Motor neuron (in vitro differentiated cells): ENCODE data around the gene BEAN1. TPM values are rescaled to one million over a fixed set of nuclear protein-coding genes. Genes with fewer than 3 reads are reported as not detected.
A peak's percentile ranks its signal among the peaks of the same experiment; 100 is the strongest.
"Not testable (repeated sequence)": the region's sequence is repeated elsewhere in the genome, so short reads cannot be mapped to it uniquely, and the experiment has no call there.

Source experiments
- ATAC-seq, 8 experiments: fragments of 200-7000 bp; cut with Tn5 transposase; replicated peaks in 6 of 8; 2 replicates each; pipeline ENCODE4 v1.8.0; 2021; ENCODE audit warnings: mild to moderate bottlenecking in 8 of 8, moderate library complexity in 8 of 8
- H3K27ac ChIP-seq, 2 donors: fragments of 250-450 bp; sonication (Bioruptor Pico); 2 replicates each; pipeline ENCODE4 v1.9.0; 2021; ENCODE audit warnings: antibody characterized with exemption in 2 of 2, mild to moderate bottlenecking in 2 of 2, moderate library complexity in 1 of 2
- H3K4me1 ChIP-seq, 2 donors: fragments of 250-450 bp; sonication (Bioruptor Pico); replicated peaks in 1 of 2; 2 replicates each; pipeline ENCODE4 v1.6.1; 2021; ENCODE audit warnings: antibody characterized with exemption in 2 of 2, mild to moderate bottlenecking in 2 of 2, moderate library complexity in 1 of 2
- H3K4me3 ChIP-seq, 5 donors: fragments of 250-450 bp; sonication (Bioruptor Pico); 2 replicates each; pipeline ENCODE4 v1.9.0; 2021; ENCODE audit warnings: antibody characterized with exemption in 5 of 5, mild to moderate bottlenecking in 5 of 5, moderate library complexity in 4 of 5
- WGBS, 10 experiments: fragments of 450-650 bp; shearing (Covaris generic); methylation state at CpG; one replicate each; pipeline ENCODE4 v1.0.0; 2022; 5-methylcytosine and 5-hydroxymethylcytosine counted together
- in situ Hi-C, 9 experiments: fragments of 400-800 bp; cut with MboI; loops; one replicate each; pipeline ENCODE4 v1.15.0; 2021; ENCODE audit warnings: low sequenced_read_pairs in 9 of 9, low pct_unique_long_range_greater_than_20kb in 2 of 9; ENCODE audit not compliant: unreplicated experiment in 9 of 9
- total RNA-seq, 8 experiments: library from RNA; unstranded; fragments of 300-600 nt; gene quantifications; 2 replicates each; pipeline versions ENCODE4 v1.2.3 to v1.2.4, GENCODE V29; 2022

The BEAN1 gene
- total RNA-seq, 8 experiments from 2014 or later: 1.5 to 11.5 (median 3.3) TPM

- no peak overlapping the region for H3K27ac ChIP-seq
- peaks cover 0 to 3% of the 10 kb centered on the region in 2 donors for H3K4me1 ChIP-seq
- in situ Hi-C loops: no loop called here
- ATAC-seq: no peak
- H3K4me3 ChIP-seq: no peak overlapping the region
- WGBS, 10 experiments: 80 to 100% (median 100%) methylated on average over 1 to 2 of the region's 5 CpGs; no CpG with 5 or more reads in 7 of the 10 experiments
Measured at GRCh38 chr16:66458292-66458691, 31.2 kb downstream of the BEAN1 start.

- 60 to 92% (median 74%) methylated on average over 1 to 6 of the region's 7 CpGs; no CpG with 5 or more reads in 5 of the 10 experiments for WGBS, 10 experiments
- in situ Hi-C loops: no loop called here
- Histone ChIP-seq H3K4me3 (no peak overlapping the region), H3K4me1 (peaks cover 0 to 3% of the 10 kb centered on the region in 2 donors), H3K27ac (no peak overlapping the region)
- no peak for ATAC-seq
Measured at GRCh38 chr16:66458853-66459252, 31.8 kb downstream of the BEAN1 start.

GRCh38 chr16:66459878-66460277, 32.8 kb downstream of the BEAN1 start:
- no peak overlapping the region for H3K27ac ChIP-seq
- 27 to 40% (median 38%) methylated on average over 1 to 5 of the region's 5 CpGs; no CpG with 5 or more reads in 4 of the 10 experiments for WGBS, 10 experiments
- H3K4me3 ChIP-seq: no peak overlapping the region
- peak; percentile 65 to 96 (median 78) for ATAC-seq
- H3K4me1 ChIP-seq: peaks cover 0 to 3% of the 10 kb centered on the region in 2 donors
- in situ Hi-C loops: no loop called here

GRCh38 chr16:66460703-66461102, 33.6 kb downstream of the BEAN1 start:
- no peak for ATAC-seq
- no peak overlapping the region for H3K27ac ChIP-seq
- H3K4me3 ChIP-seq: no peak overlapping the region
- in situ Hi-C loops: no loop called here
- WGBS, 10 experiments: 86 to 88% (median 86%) methylated on average over 1 of the region's 1 CpG; no CpG with 5 or more reads in 7 of the 10 experiments
- H3K4me1 ChIP-seq: peaks cover 0 to 3% of the 10 kb centered on the region in 2 donors

- Histone ChIP-seq H3K4me3 (no peak overlapping the region), H3K27ac (no peak overlapping the region), H3K4me1 (peaks cover 0 to 3% of the 10 kb centered on the region in 2 donors)
- peak in 3 of 8 experiments; percentile 70 to 88 (median 83) for ATAC-seq
- 0 to 100% (median 30%) methylated on average over 1 of the region's 1 CpG; no CpG with 5 or more reads in 4 of the 10 experiments for WGBS, 10 experiments
- in situ Hi-C loops: no loop called here
Measured at GRCh38 chr16:66462912-66463311, 35.8 kb downstream of the BEAN1 start.

GRCh38 chr16:66465946-66466345, 38.9 kb downstream of the BEAN1 start:
- H3K4me1 ChIP-seq, H3K4me3 ChIP-seq, in situ Hi-C loops, H3K27ac ChIP-seq, ATAC-seq: not testable (repeated sequence)
- 50 to 100% (median 84%) methylated on average over 1 to 6 of the region's 6 CpGs; no CpG with 5 or more reads in 2 of the 10 experiments for WGBS, 10 experiments

- ATAC-seq, in situ Hi-C loops, H3K27ac ChIP-seq, H3K4me3 ChIP-seq, H3K4me1 ChIP-seq: not testable (repeated sequence)
- WGBS, 10 experiments: 62 to 100% (median 82%) methylated on average over 1 to 5 of the region's 6 CpGs; no CpG with 5 or more reads in 4 of the 10 experiments
Measured at GRCh38 chr16:66466636-66467035, 39.5 kb downstream of the BEAN1 start.

GRCh38 chr16:66467611-66468010, 40.5 kb downstream of the BEAN1 start:
- no peak for ATAC-seq
- Histone ChIP-seq H3K4me3 (no peak overlapping the region), H3K27ac (no peak overlapping the region), H3K4me1 (no peaks in the 10 kb centered on the region)
- 80 to 96% (median 93%) methylated on average over 1 to 4 of the region's 5 CpGs; no CpG with 5 or more reads in 7 of the 10 experiments for WGBS, 10 experiments
- in situ Hi-C loops: no loop called here

- in situ Hi-C loops: no loop called here
- WGBS, 10 experiments: 50 to 80% (median 50%) methylated on average over 1 to 5 of the region's 11 CpGs; no CpG with 5 or more reads in 3 of the 10 experiments
Measured at GRCh38 chr16:66468321-66468965, 41.3 kb downstream of the BEAN1 start.

GRCh38 chr16:66469291-66469946, 42.3 kb downstream of the BEAN1 start:
- in situ Hi-C loops: no loop called here
- ATAC-seq: no peak
- WGBS, 10 experiments: 80 to 100% (median 85%) methylated on average over 1 to 2 of the region's 26 CpGs; no CpG with 5 or more reads in 6 of the 10 experiments
- Histone ChIP-seq H3K4me3 (no peak overlapping the region), H3K27ac (no peak overlapping the region), H3K4me1 (no peaks in the 10 kb centered on the region)

More at GRCh38 chr16:66468321-66468965, 41.3 kb downstream of the BEAN1 start:
- Histone ChIP-seq H3K4me3 (no peak overlapping the region), H3K27ac (no peak overlapping the region), H3K4me1 (no peaks in the 10 kb centered on the region)
- no peak for ATAC-seq

GRCh38 chr16:66469947-66470546, 43.0 kb downstream of the BEAN1 start:
- Histone ChIP-seq H3K27ac (no peak overlapping the region), H3K4me1 (no peaks in the 10 kb centered on the region), H3K4me3 (no peak overlapping the region)
- in situ Hi-C loops: loop anchor here in 1 of 9 experiments (10.0 kb wide), 1 partner anchor 65 kb away; no protein-coding TSS in a partner anchor
- WGBS, 10 experiments: 68 to 92% (median 77%) methylated on average over 1 to 6 of the region's 6 CpGs; no CpG with 5 or more reads in 1 of the 10 experiments
- no peak for ATAC-seq

- no peaks in the 10 kb centered on the region for H3K4me1 ChIP-seq
- no peak for ATAC-seq
- in situ Hi-C loops: loop anchor here in 1 of 9 experiments (10.0 kb wide), 1 partner anchor 66 kb away; no protein-coding TSS in a partner anchor
- WGBS, 10 experiments: 0 to 100% (median 38%) methylated on average over 1 to 2 of the region's 2 CpGs; no CpG with 5 or more reads in 3 of the 10 experiments
- H3K4me3 ChIP-seq: no peak overlapping the region
- H3K27ac ChIP-seq: no peak overlapping the region
Measured at GRCh38 chr16:66470556-66470955, 43.5 kb downstream of the BEAN1 start.

- no peak for ATAC-seq
Measured at GRCh38 chr16:66471264-66471663, 44.2 kb downstream of the BEAN1 start.

More at GRCh38 chr16:66471264-66471663, 44.2 kb downstream of the BEAN1 start:
- in situ Hi-C loops: loop anchor here in 1 of 9 experiments (10.0 kb wide), 1 partner anchor 66 kb away; no protein-coding TSS in a partner anchor
- WGBS, 10 experiments: 90 to 100% (median 96%) methylated on average over 1 to 5 of the region's 10 CpGs; no CpG with 5 or more reads in 4 of the 10 experiments
- no peak overlapping the region for H3K4me3 ChIP-seq
- H3K27ac ChIP-seq: no peak overlapping the region
- no peaks in the 10 kb centered on the region for H3K4me1 ChIP-seq
